Fibroblast of mammary gland (primary cell): ENCODE data around the gene UBE2I.
"Not testable (repeated sequence)": the region's sequence is repeated elsewhere in the genome, so short reads cannot be mapped to it uniquely, and the experiment has no call there.

ENCODE experiments used
- DNase-seq: peaks from one replicate; pipeline ENCODE4 v3.0.0-alpha.2; 2010; ENCODE audit warnings: low read depth
- H3K4me3 ChIP-seq: 2 replicates; pipeline ENCODE4 v1.5.1; 2011; ENCODE audit warnings: low read depth, mild to moderate bottlenecking, low read length, moderate library complexity; ENCODE audit not compliant: control insufficient read depth
- TF ChIP-seq, protein P1 (sequence below): conservative IDR thresholded peaks from 2 replicates; pipeline ENCODE4 v1.5.1; 2011; ENCODE audit warnings: low read depth, low read length, inconsistent platforms; ENCODE audit not compliant: control insufficient read depth, insufficient read depth

Gene UBE2I

DNA sequence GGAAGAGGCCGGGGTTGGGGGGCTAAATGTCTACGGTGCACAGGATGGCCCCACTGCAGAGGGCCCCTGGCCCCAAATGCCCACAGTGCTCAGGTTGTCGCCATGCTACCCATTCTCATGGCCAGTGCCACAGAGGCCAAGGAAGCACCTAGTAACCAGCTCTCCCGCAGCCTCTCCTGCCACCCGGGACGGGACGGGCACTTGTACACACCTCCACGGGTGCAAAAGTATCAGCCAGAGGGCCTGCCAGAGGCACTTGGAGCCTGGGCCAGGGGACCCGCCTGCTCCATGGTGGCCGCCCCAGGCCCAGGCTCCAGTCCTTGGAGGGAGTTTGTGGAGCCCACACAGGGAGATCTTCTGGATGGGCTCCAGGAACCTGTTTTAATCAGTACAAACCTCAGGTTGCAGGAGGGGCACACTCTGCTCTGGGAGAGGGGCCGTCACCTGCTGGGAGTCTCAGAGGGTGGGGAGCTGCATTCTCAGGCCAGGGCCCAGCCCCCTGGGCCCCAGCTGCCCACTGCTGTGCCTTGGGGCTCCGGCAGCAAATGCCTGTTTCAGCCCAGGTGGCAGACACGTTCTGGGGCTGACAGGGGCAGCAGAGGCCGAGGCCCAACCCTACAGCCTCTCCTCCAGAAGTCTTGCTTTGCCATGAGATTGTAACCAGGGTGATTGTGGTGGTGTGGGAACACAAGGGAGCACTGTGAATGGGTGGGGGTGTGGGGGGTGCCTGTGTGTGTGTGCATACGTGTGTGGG lies 45.7 kb upstream of the UBE2I start:
- no peak for DNase-seq
- H3K4me3 ChIP-seq: no peak overlapping the region
- TF ChIP-seq, protein P1, sequence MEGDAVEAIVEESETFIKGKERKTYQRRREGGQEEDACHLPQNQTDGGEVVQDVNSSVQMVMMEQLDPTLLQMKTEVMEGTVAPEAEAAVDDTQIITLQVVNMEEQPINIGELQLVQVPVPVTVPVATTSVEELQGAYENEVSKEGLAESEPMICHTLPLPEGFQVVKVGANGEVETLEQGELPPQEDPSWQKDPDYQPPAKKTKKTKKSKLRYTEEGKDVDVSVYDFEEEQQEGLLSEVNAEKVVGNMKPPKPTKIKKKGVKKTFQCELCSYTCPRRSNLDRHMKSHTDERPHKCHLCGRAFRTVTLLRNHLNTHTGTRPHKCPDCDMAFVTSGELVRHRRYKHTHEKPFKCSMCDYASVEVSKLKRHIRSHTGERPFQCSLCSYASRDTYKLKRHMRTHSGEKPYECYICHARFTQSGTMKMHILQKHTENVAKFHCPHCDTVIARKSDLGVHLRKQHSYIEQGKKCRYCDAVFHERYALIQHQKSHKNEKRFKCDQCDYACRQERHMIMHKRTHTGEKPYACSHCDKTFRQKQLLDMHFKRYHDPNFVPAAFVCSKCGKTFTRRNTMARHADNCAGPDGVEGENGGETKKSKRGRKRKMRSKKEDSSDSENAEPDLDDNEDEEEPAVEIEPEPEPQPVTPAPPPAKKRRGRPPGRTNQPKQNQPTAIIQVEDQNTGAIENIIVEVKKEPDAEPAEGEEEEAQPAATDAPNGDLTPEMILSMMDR: no peak

DNA sequence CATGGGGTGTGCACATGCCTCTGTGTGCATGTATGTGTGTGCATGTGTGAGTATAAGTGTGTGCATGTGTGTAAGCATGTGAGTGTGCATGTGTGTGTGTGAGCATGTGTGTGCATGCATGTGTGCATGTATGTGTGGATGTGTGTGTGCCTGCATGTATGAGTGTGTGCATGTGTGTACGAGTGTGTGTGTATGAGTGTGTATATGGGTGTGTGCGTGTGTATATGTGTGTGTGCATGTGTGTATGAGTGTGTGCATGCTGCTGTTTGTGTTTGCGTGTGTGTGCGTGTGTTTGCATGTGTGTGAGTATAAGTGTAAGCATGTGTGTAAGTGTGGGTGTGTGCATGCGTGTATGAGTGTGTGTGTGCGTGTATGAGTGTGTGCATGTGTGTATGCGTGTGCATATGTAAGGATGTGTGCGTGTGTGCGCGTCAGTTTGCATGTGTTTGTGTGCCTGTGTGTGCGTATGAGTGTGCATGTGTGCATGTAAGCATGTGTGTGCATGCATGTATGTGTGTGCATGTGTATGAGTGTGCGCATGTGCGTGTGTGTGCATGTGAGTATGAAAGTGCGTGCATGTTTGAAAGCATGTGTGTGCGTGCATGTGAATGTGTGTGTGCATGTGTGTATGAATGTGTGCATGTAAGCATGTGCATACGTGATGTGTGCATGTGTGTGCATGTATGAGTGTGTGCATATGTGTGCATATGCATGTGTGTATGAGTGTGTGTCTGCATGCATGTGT lies 44.9 kb upstream of the UBE2I start:
- H3K4me3 ChIP-seq: no peak overlapping the region
- TF ChIP-seq, protein P1: no peak
- no peak for DNase-seq

DNA sequence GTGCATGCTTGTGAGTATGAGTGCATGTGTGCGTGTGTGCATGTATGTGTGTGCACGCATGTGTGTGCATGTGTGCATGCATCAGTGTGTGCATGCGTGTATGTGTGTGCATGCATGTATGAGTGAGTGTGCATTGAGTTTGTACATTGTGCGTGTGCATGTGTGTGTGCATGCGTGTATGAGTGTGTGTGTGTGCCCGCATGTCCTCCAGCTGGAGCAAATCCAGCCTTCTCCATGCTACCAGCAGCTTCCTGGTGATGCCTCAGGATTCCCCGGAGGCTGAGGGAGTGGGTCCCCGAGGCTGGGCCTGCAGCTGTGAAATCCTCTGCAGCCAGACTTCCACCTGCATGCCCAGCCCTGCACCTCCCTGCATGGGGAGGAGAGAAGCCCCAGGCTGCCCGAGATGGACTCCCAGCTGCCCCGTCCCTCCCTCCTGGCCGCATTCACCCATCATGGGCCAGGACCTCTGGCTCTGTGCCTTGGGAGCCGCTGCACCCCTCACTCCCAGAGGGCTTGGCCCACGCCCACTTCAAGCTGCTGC lies 44.3 kb upstream of the UBE2I start:
- TF ChIP-seq, protein P1: no peak
- no peak overlapping the region for H3K4me3 ChIP-seq
- DNase-seq: no peak

DNA sequence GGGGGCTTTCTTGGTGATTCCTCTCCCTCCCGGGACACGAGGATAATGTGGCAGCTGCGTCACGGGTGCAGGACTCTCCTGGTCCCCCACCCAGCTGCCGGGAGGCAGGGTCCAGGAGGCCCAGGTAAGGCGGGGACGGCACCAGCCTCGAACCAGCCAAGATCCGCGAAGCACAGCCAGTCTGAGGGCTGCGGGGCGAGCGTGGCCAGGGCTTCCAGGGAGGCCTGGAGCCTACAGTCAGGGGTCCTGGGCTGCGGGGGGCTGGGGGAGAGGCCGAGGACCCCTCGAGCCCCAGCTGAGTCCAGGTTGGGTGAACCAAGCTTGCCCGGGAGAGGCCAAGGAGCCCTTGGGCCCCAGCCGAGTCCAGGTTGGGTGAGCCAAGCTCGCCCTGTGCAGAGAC lies 43.6 kb upstream of the UBE2I start:
- no peak overlapping the region for H3K4me3 ChIP-seq
- DNase-seq: no peak
- TF ChIP-seq, protein P1: no peak

DNA sequence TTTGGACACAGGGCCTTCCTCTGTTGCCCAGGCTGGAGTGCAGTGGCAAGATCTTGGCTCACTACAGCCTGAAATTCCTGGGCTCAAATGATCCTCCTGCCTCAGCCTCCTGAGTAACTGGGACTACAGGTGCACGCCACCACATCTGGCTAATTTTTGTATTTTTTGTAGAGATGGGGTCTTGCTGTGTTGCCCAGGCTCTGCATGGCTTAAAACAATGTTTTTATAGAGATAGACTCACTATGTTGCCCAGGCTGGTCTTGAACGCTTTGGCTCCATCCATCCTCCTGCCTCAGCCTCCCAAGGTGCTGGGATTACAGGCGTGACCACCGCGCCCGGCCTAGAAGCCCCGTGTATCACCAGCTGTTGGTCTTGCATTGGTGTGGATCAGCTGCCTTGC lies 40.0 kb upstream of the UBE2I start:
- DNase-seq, H3K4me3 ChIP-seq: not testable (repeated sequence)

DNA sequence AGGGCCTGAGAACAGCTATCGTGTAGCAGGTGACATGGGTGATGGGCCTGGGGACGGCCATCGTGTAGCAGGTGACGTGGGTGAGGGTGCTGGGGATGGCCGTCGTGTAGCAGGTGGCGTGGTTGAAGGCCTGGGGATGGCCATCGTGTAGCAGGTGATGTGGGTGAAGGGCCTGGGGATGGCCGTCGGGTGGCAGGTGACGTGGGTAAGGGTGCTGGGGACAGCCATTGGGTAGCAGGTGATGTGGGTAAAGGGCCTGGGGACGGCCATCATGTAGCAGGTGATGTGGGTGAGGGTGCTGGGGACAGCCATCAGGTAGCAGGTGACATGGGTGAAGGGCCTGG lies 38.1 kb upstream of the UBE2I start:
- TF ChIP-seq, protein P1: no peak
- no peak overlapping the region for H3K4me3 ChIP-seq
- DNase-seq: no peak

DNA sequence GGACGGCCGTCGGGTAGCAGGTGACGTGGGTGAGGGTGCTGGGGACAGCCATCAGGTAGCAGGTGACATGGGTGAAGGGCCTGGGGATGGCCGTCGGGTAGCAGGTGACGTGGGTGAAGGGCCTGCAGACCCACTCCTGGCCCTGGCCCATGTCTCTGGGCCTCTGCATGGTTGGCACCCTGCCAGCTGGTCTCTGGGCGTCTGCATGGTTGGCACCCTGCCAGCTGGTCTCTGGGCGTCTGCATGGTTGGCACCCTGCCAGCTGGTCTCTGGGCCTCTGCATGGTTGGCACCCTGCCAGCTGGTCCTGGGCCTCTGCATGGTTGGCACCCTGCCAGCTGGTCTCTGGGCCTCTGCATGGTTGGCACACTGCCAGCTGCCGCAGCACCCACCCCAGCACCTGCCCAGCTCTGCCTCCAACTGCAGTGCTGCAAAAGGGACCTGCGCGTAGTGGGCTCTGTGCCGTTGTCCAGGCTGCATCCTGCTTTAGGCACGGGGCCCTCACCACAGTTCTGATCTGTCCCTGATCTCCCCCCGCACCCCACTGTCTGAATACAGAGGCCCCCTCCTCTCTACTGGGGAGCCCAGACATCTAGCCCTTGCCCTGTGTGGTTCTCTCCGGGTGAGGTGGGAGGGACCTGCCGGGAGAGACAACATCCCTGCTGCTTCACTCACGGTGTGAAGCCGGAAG lies 37.6 kb upstream of the UBE2I start:
- not testable (repeated sequence) for DNase-seq, H3K4me3 ChIP-seq
